HEK293 (cell line): ENCODE data around the gene USP6.

Experiments used
- YY1 ChIP-seq: fragments of 450-650 bp; formaldehyde crosslinking; IDR thresholded peaks from 2 replicates; pipeline ENCODE4 v1.5.1; 2018; ENCODE audit warnings: missing biosample characterization, missing genetic modification characterization
- ZNF114 ChIP-seq: fragments of 450-650 bp; formaldehyde crosslinking; IDR thresholded peaks from 2 replicates; pipeline ENCODE4 v1.5.0; 2017; ENCODE audit warnings: missing biosample characterization, missing genetic modification characterization
- ZNF133 ChIP-seq: fragments of 450-650 bp; formaldehyde crosslinking; IDR thresholded peaks from 2 replicates; pipeline ENCODE4 v1.5.1; 2016; ENCODE audit warnings: missing biosample characterization, missing genetic modification characterization
- ZNF621 ChIP-seq: fragments of 450-650 bp; formaldehyde crosslinking; IDR thresholded peaks from 2 replicates; pipeline ENCODE4 v1.5.1; 2017; ENCODE audit warnings: missing biosample characterization, missing genetic modification characterization
- ZNF670 ChIP-seq: fragments of 450-650 bp; formaldehyde crosslinking; IDR thresholded peaks from 2 replicates; pipeline ENCODE4 v1.5.1; 2016; ENCODE audit warnings: missing biosample characterization, missing genetic modification characterization, low read depth
- ZNF785 ChIP-seq: fragments of 450-650 bp; formaldehyde crosslinking; IDR thresholded peaks from 2 replicates; pipeline ENCODE4 v1.5.1; 2016; ENCODE audit warnings: missing biosample characterization, missing genetic modification characterization
- ZNF830 ChIP-seq: fragments of 450-650 bp; IDR thresholded peaks from 2 replicates; pipeline ENCODE4 v1.5.0; 2018; ENCODE audit warnings: missing biosample characterization, missing genetic modification characterization, low read depth, mild to moderate bottlenecking, moderate library complexity
- ZSCAN23 ChIP-seq: fragments of 450-650 bp; formaldehyde crosslinking; IDR thresholded peaks from 2 replicates; pipeline ENCODE4 v1.5.1; 2016; ENCODE audit warnings: missing biosample characterization, missing genetic modification characterization
- TF ChIP-seq, protein P1 (sequence below): fragments of 450-650 bp; formaldehyde crosslinking; IDR thresholded peaks from 2 replicates; pipeline ENCODE4 v1.5.1; 2016; ENCODE audit warnings: missing biosample characterization, missing genetic modification characterization
- TF ChIP-seq, protein P2 (sequence below): fragments of 450-650 bp; formaldehyde crosslinking; IDR thresholded peaks from 2 replicates; pipeline ENCODE4 v1.5.1; 2017; ENCODE audit warnings: missing biosample characterization, missing genetic modification characterization

DNA sequence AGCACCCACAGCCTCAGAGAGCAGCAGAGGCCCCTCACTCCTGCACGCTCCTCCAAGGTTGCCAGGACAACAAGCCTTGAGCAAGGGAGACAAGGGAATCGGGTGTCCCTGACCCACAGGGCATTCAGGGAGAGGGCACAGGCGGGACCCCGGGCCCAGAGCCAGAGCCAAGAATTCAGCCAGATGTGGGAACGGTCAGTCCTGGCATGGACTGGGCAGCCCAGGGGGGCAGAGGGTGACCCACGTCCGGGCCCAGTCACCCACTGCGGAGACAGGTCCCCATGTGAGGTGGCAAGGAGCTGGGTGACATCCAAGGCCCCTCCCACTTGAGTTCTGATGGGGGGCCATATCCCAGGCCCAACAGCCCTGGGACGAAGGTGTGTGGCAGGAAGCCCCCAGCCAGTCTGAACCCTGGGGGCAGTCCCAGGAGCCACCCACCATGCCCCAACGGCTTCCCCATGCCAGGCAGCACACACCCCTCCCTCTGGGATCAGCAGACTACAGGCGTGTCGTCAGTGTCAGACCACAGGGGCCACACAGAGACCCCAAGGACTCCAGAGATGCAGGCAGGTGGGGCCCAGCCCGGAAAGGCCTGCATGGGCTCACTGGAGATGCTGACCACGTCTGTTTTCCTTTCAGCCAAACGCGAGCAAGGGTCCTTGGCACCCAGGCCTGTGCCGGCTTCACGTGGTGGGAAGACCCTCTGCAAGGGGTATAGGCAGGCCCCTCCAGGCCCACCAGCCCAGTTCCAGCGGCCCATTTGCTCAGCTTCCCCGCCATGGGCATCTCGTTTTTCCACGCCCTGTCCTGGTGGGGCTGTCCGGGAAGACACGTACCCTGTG, 23.0 kb downstream of the USP6 start:
- TF ChIP-seq, protein P1, sequence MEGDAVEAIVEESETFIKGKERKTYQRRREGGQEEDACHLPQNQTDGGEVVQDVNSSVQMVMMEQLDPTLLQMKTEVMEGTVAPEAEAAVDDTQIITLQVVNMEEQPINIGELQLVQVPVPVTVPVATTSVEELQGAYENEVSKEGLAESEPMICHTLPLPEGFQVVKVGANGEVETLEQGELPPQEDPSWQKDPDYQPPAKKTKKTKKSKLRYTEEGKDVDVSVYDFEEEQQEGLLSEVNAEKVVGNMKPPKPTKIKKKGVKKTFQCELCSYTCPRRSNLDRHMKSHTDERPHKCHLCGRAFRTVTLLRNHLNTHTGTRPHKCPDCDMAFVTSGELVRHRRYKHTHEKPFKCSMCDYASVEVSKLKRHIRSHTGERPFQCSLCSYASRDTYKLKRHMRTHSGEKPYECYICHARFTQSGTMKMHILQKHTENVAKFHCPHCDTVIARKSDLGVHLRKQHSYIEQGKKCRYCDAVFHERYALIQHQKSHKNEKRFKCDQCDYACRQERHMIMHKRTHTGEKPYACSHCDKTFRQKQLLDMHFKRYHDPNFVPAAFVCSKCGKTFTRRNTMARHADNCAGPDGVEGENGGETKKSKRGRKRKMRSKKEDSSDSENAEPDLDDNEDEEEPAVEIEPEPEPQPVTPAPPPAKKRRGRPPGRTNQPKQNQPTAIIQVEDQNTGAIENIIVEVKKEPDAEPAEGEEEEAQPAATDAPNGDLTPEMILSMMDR (tag by site-specific recombination) = no peak
- TF ChIP-seq YY1 (tag by site-specific recombination) (no peak), ZNF621 (no peak), ZSCAN23 (tag by site-specific recombination) (no peak), ZNF785 (tag by site-specific recombination) (no peak), ZNF830 (no peak), ZNF670 (tag by site-specific recombination) (no peak), ZNF114 (tag by site-specific recombination) (no peak), ZNF133 (tag by site-specific recombination) (no peak)
- TF ChIP-seq, protein P2, sequence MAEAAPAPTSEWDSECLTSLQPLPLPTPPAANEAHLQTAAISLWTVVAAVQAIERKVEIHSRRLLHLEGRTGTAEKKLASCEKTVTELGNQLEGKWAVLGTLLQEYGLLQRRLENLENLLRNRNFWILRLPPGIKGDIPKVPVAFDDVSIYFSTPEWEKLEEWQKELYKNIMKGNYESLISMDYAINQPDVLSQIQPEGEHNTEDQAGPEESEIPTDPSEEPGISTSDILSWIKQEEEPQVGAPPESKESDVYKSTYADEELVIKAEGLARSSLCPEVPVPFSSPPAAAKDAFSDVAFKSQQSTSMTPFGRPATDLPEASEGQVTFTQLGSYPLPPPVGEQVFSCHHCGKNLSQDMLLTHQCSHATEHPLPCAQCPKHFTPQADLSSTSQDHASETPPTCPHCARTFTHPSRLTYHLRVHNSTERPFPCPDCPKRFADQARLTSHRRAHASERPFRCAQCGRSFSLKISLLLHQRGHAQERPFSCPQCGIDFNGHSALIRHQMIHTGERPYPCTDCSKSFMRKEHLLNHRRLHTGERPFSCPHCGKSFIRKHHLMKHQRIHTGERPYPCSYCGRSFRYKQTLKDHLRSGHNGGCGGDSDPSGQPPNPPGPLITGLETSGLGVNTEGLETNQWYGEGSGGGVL (tag by site-specific recombination) = no peak
